HCT116 (cell line): ENCODE results near the gene AFF1. TPM values are rescaled to one million over a fixed set of nuclear protein-coding genes. Genes with fewer than 3 reads are reported as not detected.
A peak's percentile ranks its signal among the peaks of the same experiment; 100 is the strongest.

ENCODE experiments used
- ATAC-seq: fragments of 200-7000 bp; cut with Tn5 transposase; 2 replicates; pipeline ENCODE4 v1.9.1; 2020; ENCODE audit warnings: mild to moderate bottlenecking, moderate library complexity
- BruUV-seq: library from RNA; stranded (reverse); fragments of 400-500 nt; replicated peaks from 2 replicates; lab custom pipeline; 2021; lab: Mats Ljungman, UMichigan
- CTCF ChIA-PET: fragments of 300-600 bp; sonication (Branson Sonifier 250); formaldehyde crosslinking; loops from one replicate; lab custom pipeline; 2021; ENCODE audit warnings: antibody characterized with exemption; lab: Charles Lee
- POLR2A ChIA-PET: fragments of 300-600, 350-600 bp; sonication (Branson Sonifier 250); formaldehyde crosslinking; loops from one replicate; lab custom pipeline; 2021; ENCODE audit warnings: antibody characterized with exemption; lab: Charles Lee
- RAD21 ChIA-PET, 2 experiments: fragments of 300-600 bp; sonication (Branson Sonifier 250); formaldehyde crosslinking; loops; one replicate each; lab custom pipeline; 2023; ENCODE audit warnings: low total read pairs in 2 of 2; ENCODE audit not compliant: uncharacterized antibody in 2 of 2, unreplicated experiment in 2 of 2, low non-redundant PET in 1 of 2; lab: Charles Lee
- DNase-seq: peaks from one replicate; pipeline ENCODE4 v3.0.0-alpha.2; 2010; ENCODE audit warnings: low read depth, low spot score
- H2AFZ ChIP-seq: fragments of 200-600 bp; shearing (Covaris generic), sonication (generic); 2 replicates; pipeline ENCODE4 v1.6.1; 2017; ENCODE audit warnings: low read depth, mixed run types, mixed read lengths, antibody characterized with exemption, low read length; ENCODE audit not compliant: poor library complexity, severe bottlenecking
- H3K27ac ChIP-seq: 2 replicates; pipeline ENCODE4 v1.5.1; 2012; ENCODE audit warnings: low read depth, low read length
- H3K27me3 ChIP-seq: fragments of 200-600 bp; sonication (generic); 2 replicates; pipeline ENCODE4 v1.6.1; 2016; ENCODE audit warnings: mixed run types, low read length, mixed read lengths; ENCODE audit not compliant: insufficient read depth
- H3K36me3 ChIP-seq, 2 experiments: fragments of 200-500 bp in 1 of 2; fragments of 200-600 bp in 1 of 2; sonication (Bioruptor generic) in 1 of 2; sonication (generic) in 1 of 2; 2 replicates each; pipeline versions ENCODE4 v1.5.1 to v1.6.1; 2014 to 2016; ENCODE audit warnings: low read length in 2 of 2, inconsistent platforms in 1 of 2, mixed read lengths in 1 of 2, mixed run types in 1 of 2; ENCODE audit not compliant: insufficient read depth in 2 of 2, control insufficient read depth in 1 of 2
- H3K4me1 ChIP-seq, 2 experiments: fragments of 200-600 bp in 1 of 2; sonication (generic) in 1 of 2; 2 replicates each; pipeline versions ENCODE4 v1.5.1 to v1.6.1; 2012 to 2017; ENCODE audit warnings: low read length in 2 of 2, inconsistent platforms in 1 of 2, mild to moderate bottlenecking in 1 of 2, mixed read lengths in 1 of 2, mixed run types in 1 of 2, moderate library complexity in 1 of 2; ENCODE audit not compliant: insufficient read depth in 2 of 2, control insufficient read depth in 1 of 2
- H3K4me2 ChIP-seq: fragments of 200-600 bp; sonication (generic); 2 replicates; pipeline ENCODE4 v1.6.1; 2017; ENCODE audit warnings: mixed run types, low read length, mixed read lengths
- H3K4me3 ChIP-seq, 2 experiments: fragments of 200-600 bp in 1 of 2; sonication (generic) in 1 of 2; replicated peaks in 1 of 2; 2 replicates each; pipeline ENCODE4 v1.5.1; 2011 to 2016; ENCODE audit warnings: low read length in 2 of 2, control low read depth in 1 of 2, low read depth in 1 of 2, mild to moderate bottlenecking in 1 of 2, mixed read lengths in 1 of 2, mixed run types in 1 of 2
- H3K79me2 ChIP-seq: fragments of 200-600 bp; sonication (generic); 2 replicates; pipeline ENCODE4 v1.6.1; 2017; ENCODE audit warnings: mild to moderate bottlenecking, mixed run types, low read length, moderate library complexity, mixed read lengths; ENCODE audit not compliant: insufficient read depth
- H3K9ac ChIP-seq: fragments of 200-600 bp; sonication (generic); 2 replicates; pipeline ENCODE4 v1.6.1; 2016; ENCODE audit warnings: low read length, mixed read lengths
- H3K9me2 ChIP-seq: fragments of 200-600 bp; sonication (generic), shearing (Covaris generic); 2 replicates; pipeline ENCODE4 v1.6.1; 2017; ENCODE audit warnings: mixed run types, mild to moderate bottlenecking, moderate library complexity; ENCODE audit not compliant: insufficient read depth
- H3K9me3 ChIP-seq, 2 experiments: fragments of 200-500 bp in 1 of 2; fragments of 200-600 bp in 1 of 2; sonication (Bioruptor generic) in 1 of 2; sonication (generic) in 1 of 2; 2 replicates each; pipeline ENCODE4 v1.6.1; 2014 to 2017; ENCODE audit warnings: low read length in 2 of 2, mixed read lengths in 2 of 2, inconsistent platforms in 1 of 2, low read depth in 1 of 2, mild to moderate bottlenecking in 1 of 2, mixed run types in 1 of 2, moderate library complexity in 1 of 2; ENCODE audit not compliant: control insufficient read depth in 1 of 2, insufficient read depth in 1 of 2
- H4K20me1 ChIP-seq: fragments of 200-600 bp; sonication (generic), shearing (Covaris generic); 2 replicates; pipeline ENCODE4 v1.6.1; 2017; ENCODE audit warnings: mixed run types, mild to moderate bottlenecking, moderate library complexity; ENCODE audit not compliant: insufficient read depth
- CBX3 ChIP-seq: IDR thresholded peaks from 2 replicates; pipeline ENCODE4 v1.6.1; 2012; ENCODE audit warnings: low read depth
- CEBPB ChIP-seq: IDR thresholded peaks from 2 replicates; pipeline ENCODE4 v1.6.1; 2012; ENCODE audit warnings: low read depth
- EGR1 ChIP-seq: IDR thresholded peaks from 2 replicates; pipeline ENCODE4 v1.6.1; 2012; ENCODE audit warnings: low read depth
- EZH2 ChIP-seq: fragments of 200-600 bp; sonication (generic); IDR thresholded peaks from 2 replicates; pipeline ENCODE4 v1.6.1; 2017; ENCODE audit warnings: antibody characterized with exemption, mixed run types
- EZH2phosphoT487 ChIP-seq: fragments of 200-600 bp; IDR thresholded peaks from 2 replicates; pipeline ENCODE4 v1.6.1; 2018; ENCODE audit warnings: antibody characterized with exemption, borderline replicate concordance
- FOSL1 ChIP-seq: IDR thresholded peaks from 2 replicates; pipeline ENCODE4 v1.6.1; 2012; ENCODE audit warnings: low read depth
- JUND ChIP-seq: IDR thresholded peaks from 2 replicates; pipeline ENCODE4 v1.6.1; 2012
- MAX ChIP-seq: IDR thresholded peaks from 2 replicates; pipeline ENCODE4 v1.6.1; 2012
- POLR2A ChIP-seq: IDR thresholded peaks from 2 replicates; pipeline ENCODE4 v1.7.0; 2011; ENCODE audit warnings: borderline replicate concordance; ENCODE audit not compliant: insufficient read depth, insufficient read length; ENCODE audit errors: extremely low read depth
- POLR2AphosphoS5 ChIP-seq: IDR thresholded peaks from 2 replicates; pipeline ENCODE4 v1.6.1; 2011; ENCODE audit warnings: mild to moderate bottlenecking, low read depth, low read length, moderate library complexity
- RAD21 ChIP-seq: IDR thresholded peaks from 2 replicates; pipeline ENCODE4 v1.6.1; 2012; ENCODE audit warnings: low read depth, mild to moderate bottlenecking
- SIN3A ChIP-seq: IDR thresholded peaks from 2 replicates; pipeline ENCODE4 v1.6.1; 2012; ENCODE audit warnings: low read depth
- SP1 ChIP-seq: IDR thresholded peaks from 2 replicates; pipeline ENCODE4 v1.6.1; 2012; ENCODE audit warnings: low read depth
- SRF ChIP-seq: IDR thresholded peaks from 2 replicates; pipeline ENCODE4 v1.6.1; 2012; ENCODE audit warnings: low read depth
- TCF7L2 ChIP-seq: IDR thresholded peaks from 2 replicates; pipeline ENCODE4 v1.7.0; 2011; ENCODE audit warnings: borderline replicate concordance, inconsistent platforms; ENCODE audit not compliant: insufficient read depth, insufficient read length; ENCODE audit errors: extremely low read depth
- YY1 ChIP-seq: IDR thresholded peaks from 2 replicates; pipeline ENCODE4 v1.6.1; 2011; ENCODE audit warnings: low read length, low read depth, moderate library complexity, mild to moderate bottlenecking; ENCODE audit not compliant: insufficient replicate concordance; ENCODE audit errors: extremely low read depth
- ZBTB33 ChIP-seq: IDR thresholded peaks from 2 replicates; pipeline ENCODE4 v1.6.1; 2011; ENCODE audit warnings: mild to moderate bottlenecking, low read length, moderate library complexity; ENCODE audit not compliant: insufficient replicate concordance; ENCODE audit errors: extremely low read depth
- intact Hi-C: fragments of 100-400 bp; cut with micrococcal nuclease; formaldehyde crosslinking; loops from 2 replicates; pipeline ENCODE4 v1.10.0; 2022
- total RNA-seq: library from RNA; stranded (reverse); gene quantifications from one replicate; pipeline ENCODE4 v1.2.1, GENCODE V29; 2021; ENCODE audit not compliant: unreplicated experiment
- TF ChIP-seq, protein P1 (sequence below): IDR thresholded peaks from 2 replicates; pipeline ENCODE4 v1.6.1; 2012
- TF ChIP-seq, protein P2 (sequence below), 3 experiments: fragments of 200-600 bp in 1 of 3; sonication (generic) in 1 of 3; IDR thresholded peaks in 2 of 3; conservative IDR thresholded peaks in 1 of 3; 2 replicates each; pipeline ENCODE4 v1.5.1; 2012 to 2017; ENCODE audit warnings: low read depth in 2 of 3, low read length in 2 of 3, antibody characterized with exemption in 1 of 3, borderline replicate concordance in 1 of 3, control low read depth in 1 of 3, mild to moderate bottlenecking in 1 of 3, mixed read lengths in 1 of 3, mixed run types in 1 of 3, moderate library complexity in 1 of 3; ENCODE audit not compliant: insufficient read depth in 1 of 3

Gene AFF1
- total RNA-seq, 1 experiment from 2014 or later = 43.1 TPM

- Histone ChIP-seq H4K20me1 (no peaks in the 10 kb centered on the region), H3K27ac (peak overlapping the region; percentile 40; the same call in 1 of the 2 replicates), H3K9me3 (no peaks in the 10 kb centered on the region), H3K4me2 (peak overlapping the region; percentile 67), H3K27me3 (no peaks in the 10 kb centered on the region), H3K4me1 (peaks cover 35 to 45% of the 10 kb centered on the region in 2 experiments), H3K9ac (peak overlapping the region; percentile 20), H3K79me2 (no peaks in the 10 kb centered on the region), H3K9me2 (no peaks in the 10 kb centered on the region), H3K36me3 (no peaks in the 10 kb centered on the region), H2AFZ (no peak overlapping the region), H3K4me3 (peak overlapping the region in 1 of 2 experiments; percentile 19; a peak in 2 of 4 replicates)
- ATAC-seq (peak; percentile 98), DNase-seq (peak; percentile 85)
- intact Hi-C loops = no loop called here
- no TSS peak for BruUV-seq
- ChIA-PET RAD21 (no interaction called here), POLR2A (no interaction called here), CTCF (no interaction called here)
- TF ChIP-seq EGR1 = no peak
- TF ChIP-seq SIN3A = peak; percentile 60; the same call in 1 of the 2 replicates
- TF ChIP-seq, protein P1, sequence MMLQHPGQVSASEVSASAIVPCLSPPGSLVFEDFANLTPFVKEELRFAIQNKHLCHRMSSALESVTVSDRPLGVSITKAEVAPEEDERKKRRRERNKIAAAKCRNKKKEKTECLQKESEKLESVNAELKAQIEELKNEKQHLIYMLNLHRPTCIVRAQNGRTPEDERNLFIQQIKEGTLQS = 0 out of 2 replicates have a peak, but pooled peaks have one; percentile 36
- peak; percentile 17; the same call in 1 of the 2 replicates for TF ChIP-seq POLR2AphosphoS5
- no peak for TF ChIP-seq ZBTB33
- no peak for TF ChIP-seq EZH2
- TF ChIP-seq CBX3 = peak; percentile 77
- peak; percentile 86 for TF ChIP-seq JUND
- TF ChIP-seq YY1 = peak; percentile 29
- TF ChIP-seq SP1 = peak; percentile 52; the same call in 1 of the 2 replicates
- peak; percentile 55 for TF ChIP-seq MAX
- TF ChIP-seq RAD21 = peak; percentile 20; the same call in 1 of the 2 replicates
- TF ChIP-seq CEBPB = peak; percentile 22; the same call in 1 of the 2 replicates
- TF ChIP-seq, protein P2, sequence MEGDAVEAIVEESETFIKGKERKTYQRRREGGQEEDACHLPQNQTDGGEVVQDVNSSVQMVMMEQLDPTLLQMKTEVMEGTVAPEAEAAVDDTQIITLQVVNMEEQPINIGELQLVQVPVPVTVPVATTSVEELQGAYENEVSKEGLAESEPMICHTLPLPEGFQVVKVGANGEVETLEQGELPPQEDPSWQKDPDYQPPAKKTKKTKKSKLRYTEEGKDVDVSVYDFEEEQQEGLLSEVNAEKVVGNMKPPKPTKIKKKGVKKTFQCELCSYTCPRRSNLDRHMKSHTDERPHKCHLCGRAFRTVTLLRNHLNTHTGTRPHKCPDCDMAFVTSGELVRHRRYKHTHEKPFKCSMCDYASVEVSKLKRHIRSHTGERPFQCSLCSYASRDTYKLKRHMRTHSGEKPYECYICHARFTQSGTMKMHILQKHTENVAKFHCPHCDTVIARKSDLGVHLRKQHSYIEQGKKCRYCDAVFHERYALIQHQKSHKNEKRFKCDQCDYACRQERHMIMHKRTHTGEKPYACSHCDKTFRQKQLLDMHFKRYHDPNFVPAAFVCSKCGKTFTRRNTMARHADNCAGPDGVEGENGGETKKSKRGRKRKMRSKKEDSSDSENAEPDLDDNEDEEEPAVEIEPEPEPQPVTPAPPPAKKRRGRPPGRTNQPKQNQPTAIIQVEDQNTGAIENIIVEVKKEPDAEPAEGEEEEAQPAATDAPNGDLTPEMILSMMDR (IDR thresholded peaks at IDR 0.05 in 2 of 3, conservative IDR thresholded peaks at IDR 0.05 in 1 of 3; ENCODE audit: borderline replicate concordance in 1 of 3, insufficient read depth in 1 of 3, low read depth in 2 of 3, low read length in 2 of 3) = peak in 1 of 3 experiments; percentile 13; a peak in 1 of 6 replicates
- TF ChIP-seq SRF = peak; percentile 56; the same call in 1 of the 2 replicates
- peak; percentile 83 for TF ChIP-seq TCF7L2
- TF ChIP-seq FOSL1 = peak; percentile 89
- TF ChIP-seq POLR2A = no peak
- no peak for TF ChIP-seq EZH2phosphoT487
Observed at GRCh38 chr4:87108142-87108546, 173.3 kb downstream of the AFF1 start.
